ENCODE measurements around the gene SIRPB1.
"Not testable (repeated sequence)": the region's sequence is repeated elsewhere in the genome, so short reads cannot be mapped to it uniquely, and the experiment has no call there.

The SIRPB1 gene

DNA sequence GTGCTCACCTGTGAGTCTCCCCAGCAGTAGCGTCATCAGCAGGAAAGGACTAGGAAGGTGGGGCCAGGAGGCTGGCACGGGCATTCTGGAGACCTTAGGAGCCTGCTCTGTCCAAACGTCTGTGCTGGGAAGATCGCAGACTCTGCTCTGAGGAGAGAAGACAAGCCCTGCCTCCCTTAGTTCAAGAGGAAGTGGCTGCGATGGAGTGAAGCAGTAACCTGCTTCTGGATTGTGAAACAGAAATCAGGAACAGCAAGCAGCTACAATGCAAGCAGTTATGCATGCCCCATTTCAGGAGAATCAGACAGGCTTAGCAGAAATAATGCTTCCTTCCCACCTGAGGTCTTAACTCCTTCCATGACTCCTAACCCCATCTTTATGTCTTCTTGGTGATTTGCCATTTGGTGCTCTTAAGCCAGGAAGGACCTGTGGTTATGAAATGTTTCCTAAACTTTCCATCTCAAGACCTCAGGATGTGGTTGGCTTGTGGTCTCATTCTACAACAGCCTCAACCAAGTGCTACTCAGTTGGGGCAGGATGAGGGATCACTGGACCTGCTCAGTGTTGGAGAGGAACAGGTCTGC, at the start of gene SIRPB1:
Gene SIRPB1, minus strand, starts transcription at position 149 of the 584 bp plus-strand sequence. Its CDS starts 65 bp downstream, at position 84.
- no peak for DNase-seq (ENCODE audit: low spot score)

DNA sequence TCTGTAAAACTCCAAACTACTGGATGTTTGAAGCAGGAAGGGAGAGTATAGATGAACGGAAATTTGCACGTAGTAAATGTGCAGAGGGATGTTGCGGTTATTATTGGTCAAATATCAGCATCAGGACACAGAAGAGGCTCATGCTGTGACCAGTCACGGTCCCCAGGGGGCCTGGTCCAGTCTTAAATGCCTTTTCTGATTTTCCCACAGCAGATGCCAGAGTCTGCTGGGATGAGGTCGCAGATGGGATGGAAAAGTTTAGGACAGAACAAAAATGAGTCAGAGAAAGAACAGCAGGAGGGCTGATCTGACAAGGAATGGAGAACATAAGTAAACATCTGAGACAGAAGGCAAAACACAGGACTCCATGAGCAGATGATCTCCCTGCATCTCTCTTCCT, 49.5 kb upstream of the SIRPB1 start:
- DNase-seq (ENCODE audit: low spot score) = no peak

DNA sequence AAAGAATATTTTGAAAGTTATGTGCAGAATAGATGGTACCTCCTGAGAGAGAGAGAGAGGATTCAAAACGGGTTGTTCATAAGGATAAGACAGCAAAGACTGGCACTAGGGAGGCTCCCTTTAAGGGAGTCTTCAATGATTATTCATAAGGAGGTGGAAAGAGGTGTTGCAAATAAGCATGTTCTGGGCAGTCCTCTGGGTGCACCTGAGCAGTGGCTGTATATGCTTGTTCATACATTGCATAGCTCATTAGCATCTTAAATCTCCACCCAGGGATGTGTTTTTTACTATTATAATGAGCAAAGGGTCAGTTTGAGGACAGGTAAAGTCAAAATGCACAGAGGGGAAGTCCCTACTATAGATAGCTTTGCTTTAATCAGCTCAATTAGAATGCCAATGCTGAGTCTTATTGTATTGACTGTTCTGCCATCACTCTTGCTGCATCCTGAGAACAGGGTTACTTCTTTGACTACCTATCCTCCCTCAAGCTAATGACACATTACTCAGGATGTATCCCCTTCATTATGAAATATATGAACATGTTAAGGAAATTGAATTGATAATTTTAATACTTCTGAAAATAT, 47.8 kb upstream of the SIRPB1 start:
- DNase-seq (ENCODE audit: low spot score) = no peak

DNA sequence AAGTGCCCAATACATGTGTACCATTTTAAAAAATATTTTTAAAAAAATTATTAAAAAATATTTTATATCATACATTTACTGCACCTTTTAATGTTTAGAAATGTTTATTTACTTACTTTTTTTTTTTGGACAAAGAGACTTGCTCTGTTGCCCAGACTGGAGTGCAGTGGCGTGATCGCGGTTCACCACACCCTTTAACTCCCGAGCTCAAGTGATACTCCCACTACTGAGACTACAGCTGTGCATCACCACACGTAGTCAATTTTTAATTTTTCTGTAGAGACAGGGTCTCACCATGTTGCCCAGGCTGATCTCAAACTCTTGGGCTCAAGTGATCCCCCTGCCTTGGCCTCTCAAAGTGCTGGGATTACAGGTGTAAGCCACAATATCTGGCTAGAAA, 47.0 kb upstream of the SIRPB1 start:
- no peak for DNase-seq (ENCODE audit: low spot score)

DNA sequence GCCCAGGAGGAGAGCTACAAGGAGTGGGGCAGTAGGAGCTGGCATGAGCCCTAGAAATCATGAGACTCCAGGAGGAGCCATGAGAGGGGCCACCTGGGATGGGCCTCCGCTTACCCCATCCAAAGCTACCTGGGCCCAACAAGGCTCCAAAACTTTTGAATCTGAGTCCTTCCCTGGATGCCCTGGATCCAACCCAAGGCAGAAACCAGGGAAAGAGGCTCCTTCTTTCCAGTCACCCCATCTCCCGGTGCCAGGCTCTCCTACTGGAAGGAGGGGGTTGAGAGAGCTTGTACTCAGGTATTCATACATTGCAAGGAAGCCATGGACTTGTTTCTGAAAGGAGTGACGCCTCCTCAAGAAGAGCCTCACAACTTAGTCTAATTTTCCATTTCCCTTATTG, 45.5 kb upstream of the SIRPB1 start:
- DNase-seq (ENCODE audit: low spot score) = no peak

DNA sequence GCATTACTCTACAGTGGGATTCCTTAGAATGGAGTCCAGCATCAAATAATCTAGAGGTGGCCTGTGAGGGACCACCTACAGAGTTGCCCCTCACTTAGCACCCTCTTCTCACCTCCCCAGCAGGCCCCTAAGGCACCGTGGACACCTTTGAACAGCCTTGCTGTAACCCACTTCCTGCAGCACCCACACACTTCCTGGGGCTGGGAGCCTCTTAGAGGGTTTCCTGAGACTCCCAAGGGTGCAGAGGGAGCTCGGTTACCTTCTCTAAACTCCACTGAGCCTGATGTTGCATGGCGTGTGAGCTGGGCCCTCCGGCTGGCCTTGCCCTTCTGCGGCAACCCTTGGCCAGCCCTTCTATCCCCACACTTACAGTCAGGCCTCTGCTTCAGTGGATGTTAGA, 45.1 kb upstream of the SIRPB1 start:
- DNase-seq (ENCODE audit: low spot score) = no peak

DNA sequence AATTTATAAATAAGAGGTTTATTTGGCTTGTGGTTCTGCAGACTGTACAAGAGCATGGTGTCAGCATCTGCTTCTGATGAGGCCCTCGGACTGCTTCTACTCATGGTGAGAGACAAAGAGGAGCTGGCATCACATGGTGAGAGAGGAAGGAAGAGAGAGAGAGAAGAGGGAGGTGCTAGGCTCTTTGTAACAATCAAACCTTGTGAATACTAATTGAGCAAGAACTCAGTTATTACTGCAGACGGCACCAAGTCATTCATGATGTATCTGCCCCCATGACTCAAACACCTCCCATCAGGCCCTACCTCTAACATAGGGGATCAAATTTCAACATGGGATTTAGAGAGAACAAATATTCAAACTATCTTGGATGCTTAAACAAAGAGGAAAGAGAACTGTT, 44.1 kb upstream of the SIRPB1 start:
- no peak for DNase-seq (ENCODE audit: low spot score)

DNA sequence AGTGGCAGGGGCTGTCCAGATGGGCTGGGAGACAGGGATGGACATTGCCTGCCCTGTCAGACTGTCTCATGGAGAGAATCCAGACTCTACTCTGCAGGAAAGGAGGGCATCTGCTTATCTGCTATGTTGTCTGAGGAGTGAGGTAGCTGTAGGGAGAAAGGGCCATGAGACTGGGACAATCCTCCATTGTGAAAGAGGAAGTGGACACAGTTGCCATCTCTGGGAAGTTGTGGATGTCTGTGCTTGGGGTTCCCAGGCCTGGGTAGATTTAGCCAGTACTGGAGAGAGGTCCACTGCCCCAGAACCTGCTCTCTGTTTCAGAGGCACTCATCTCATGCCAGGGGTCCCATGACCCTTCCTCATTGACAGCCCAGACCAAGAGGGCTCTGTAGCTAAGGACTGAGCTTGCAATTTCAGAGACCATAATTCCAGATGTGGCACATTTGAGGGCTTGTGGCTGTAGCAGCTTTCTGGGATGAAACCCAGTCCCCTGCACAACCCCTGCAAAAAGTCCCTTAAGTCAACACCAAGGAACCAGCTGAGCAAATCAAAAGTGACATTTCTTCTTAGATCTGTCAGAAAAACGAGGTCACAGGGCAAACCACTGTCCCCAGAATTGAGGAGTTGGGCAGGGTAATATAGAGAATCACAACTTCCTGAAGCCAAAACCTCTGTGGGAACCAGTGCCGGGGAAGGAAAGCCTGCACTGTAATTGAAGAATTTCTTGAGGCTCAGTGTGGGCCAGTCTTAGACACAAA, 41.9 kb upstream of the SIRPB1 start:
- DNase-seq (ENCODE audit: low spot score) = no peak

DNA sequence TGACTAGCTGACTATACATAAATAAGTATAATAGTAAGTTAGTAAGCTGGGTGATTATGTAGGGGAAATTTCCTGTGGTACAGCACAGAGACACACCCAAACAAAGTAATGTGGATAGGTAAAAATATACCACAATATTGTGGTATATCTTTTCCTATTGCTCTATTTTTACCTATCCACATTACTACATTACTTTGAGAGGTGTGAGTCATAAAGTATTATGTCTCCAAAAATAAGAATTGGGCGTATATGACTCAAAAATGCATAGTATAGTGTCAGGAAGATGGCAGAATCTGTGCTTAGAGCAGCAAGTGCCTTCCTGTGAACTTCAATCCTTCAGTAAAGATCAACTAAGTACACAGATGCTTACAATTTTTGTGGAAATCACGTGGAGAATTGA, 40.4 kb upstream of the SIRPB1 start:
- no peak for DNase-seq (ENCODE audit: low spot score)

DNA sequence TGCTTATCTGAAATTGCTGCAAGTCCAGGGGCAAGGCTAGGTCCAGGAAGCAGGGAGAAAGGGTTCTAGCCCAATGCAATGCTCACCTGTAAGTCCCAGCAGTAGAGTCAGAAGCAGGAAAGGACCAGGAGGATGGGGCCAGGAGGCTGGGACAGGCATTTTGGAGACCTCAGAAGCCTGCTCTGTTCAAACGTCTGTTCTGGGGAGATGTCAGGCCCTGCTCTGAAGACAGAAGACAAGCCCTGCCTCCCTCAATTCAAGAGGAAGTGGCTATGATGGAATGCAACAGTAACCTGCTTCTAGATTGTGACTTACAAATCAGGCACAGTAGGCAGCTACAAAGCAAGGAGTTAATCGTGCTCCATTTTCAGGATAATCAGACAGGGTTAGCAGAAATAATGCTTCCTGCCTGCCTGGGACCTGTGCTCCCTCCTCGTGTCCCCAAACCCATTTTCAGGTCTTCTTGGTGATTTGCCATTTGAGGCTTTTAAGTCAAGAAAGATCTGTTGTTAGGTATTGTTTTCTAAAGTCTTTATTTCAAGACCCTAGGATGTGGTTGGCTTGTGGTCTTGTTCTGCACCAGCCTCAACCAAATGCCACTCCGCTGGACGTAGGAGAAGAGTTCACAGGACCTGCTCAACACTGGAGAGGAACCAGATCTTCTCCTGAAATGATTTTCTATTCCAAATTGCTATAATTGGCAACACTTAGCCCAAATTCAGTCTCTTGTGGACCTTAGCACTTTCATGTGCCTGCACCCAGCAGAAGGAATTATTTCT, 37.9 kb upstream of the SIRPB1 start, which contains the start of gene SIRPG:
Gene SIRPG, minus strand, starts transcription at position 224 of the 779 bp plus-strand sequence. Its CDS starts 65 bp downstream, at position 159.
- DNase-seq (ENCODE audit: low spot score) = no peak

DNA sequence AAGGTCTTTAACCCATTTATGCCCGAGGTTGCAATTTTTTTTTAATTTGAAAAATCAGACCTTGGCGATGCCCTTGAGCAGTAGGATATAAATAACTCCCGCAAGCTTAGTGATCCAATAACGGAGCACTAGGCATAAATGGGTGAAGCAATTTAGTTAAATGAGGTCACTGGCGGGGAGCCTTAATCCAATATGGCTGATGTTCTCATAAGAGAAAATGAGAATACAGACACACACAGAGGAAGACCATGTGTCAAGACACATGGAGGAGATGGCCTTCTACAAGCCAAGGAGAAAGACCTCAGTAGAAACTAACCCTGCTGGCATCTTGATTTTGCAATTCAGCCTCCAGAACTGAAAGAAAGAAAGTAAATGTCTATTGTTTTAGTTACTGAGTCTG, 37.0 kb upstream of the SIRPB1 start:
- DNase-seq (ENCODE audit: low spot score) = no peak

DNA sequence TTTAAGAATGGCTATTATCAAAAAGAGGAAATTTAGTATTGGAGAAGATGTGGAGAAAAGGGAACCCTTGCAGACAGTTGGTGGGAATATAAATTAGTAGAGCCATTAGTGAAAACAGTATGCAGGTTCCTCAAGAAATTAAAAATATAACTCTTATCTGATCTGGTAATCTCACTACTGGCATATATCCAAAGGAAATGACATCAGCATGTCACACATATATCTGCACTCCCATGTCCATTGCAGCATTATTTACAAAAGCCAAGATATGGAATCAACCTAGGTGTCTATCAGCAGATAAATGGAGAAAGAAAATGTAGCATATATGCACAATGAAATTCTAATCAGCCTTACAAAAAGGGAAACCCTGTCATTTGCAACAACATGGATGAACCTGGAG, 35.2 kb upstream of the SIRPB1 start:
- DNase-seq (ENCODE audit: low spot score) = no peak

DNA sequence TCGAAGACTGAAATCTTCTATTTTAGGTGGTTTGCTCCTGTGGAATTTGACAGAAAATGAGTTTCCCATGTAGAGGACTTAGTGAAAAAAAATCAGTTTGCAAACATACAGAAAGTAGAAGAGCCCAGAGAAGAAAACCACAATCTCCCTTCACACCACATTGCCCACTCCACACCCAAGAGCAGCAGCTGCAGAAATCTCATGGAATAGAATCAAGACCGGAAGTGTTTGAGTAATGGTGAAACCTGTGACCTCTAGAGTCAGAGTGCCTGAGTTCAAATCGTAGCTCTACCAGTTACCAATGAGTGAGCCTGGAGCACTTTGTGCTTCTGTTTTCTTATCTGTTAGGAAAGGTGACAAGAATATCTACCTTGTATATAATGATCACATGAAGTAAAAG, 33.2 kb upstream of the SIRPB1 start:
- DNase-seq (ENCODE audit: low spot score) = no peak

DNA sequence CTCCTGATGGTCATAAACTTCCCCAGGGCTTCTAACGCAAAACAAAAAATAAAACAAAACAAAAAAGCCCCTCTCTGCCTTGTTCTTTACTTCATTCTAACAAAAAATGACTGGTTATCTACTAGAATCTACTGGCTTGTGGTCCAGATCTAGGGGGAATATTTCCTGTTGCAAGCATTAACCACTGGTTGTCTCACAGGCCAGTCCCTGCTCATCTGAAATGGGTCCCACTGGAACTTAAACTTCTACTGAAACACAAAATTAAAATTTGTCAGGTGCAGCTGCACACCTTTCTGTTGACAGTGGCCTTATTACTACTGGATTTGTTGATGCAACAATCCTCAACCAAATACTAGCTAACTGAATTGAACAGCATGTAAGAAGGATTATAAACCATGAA, 32.3 kb upstream of the SIRPB1 start:
- DNase-seq (ENCODE audit: low spot score) = no peak

DNA sequence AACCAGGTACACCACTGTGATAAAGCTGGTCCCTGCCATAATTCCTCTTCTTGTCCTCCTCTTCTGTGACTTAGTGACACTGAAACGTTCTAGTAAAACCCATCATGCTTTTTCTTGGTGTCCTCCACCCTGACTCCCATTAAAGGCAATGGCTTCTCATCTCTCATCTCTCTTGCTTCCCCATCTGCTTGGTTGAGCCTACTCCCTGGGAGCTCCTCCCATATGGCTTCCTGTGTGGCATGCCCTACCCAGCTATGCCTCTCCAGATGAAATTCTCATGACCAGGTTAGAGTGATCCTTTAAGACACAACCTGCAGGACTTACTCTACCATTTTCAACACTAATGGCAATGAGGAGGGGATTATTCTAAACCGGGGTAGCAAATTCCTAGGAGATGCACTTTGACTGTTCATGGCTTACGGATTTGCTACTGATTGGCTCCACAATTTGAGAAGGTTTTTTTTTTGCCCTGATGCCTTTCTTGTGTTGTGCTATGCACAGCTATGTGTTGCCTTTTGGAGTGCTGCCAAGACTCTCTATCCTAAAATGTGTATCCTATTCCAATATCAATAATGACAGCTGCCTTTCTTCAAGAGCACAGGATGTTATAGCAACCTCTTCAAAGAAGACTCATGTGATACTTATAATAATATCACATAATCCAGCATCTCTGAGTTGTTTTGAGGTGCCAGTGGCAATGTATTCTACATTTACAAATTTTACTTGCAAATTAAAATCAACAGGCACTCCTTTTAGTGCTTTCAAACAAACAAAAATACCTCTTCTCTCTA, 31.7 kb upstream of the SIRPB1 start:
- DNase-seq (ENCODE audit: low spot score) = no peak

DNA sequence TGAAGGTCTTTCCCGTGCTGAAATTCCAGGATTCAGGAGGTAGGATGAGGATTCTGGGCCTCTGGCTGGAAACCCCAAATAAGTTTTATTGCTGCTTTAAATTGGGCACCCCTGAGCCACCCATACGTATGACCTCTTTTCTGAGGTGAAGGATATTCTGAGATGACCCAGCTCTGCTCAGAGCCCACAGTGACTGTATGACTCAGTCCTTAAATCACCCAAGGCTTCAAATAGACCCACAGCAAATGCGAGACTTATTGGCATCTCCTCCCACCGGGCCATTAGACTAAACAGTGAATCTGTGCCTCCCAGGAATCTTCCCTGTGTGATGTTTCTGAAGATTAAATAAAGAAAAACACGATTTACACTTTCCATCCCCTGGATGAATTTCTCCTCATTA, 28.3 kb upstream of the SIRPB1 start:
- DNase-seq (ENCODE audit: low spot score) = no peak

DNA sequence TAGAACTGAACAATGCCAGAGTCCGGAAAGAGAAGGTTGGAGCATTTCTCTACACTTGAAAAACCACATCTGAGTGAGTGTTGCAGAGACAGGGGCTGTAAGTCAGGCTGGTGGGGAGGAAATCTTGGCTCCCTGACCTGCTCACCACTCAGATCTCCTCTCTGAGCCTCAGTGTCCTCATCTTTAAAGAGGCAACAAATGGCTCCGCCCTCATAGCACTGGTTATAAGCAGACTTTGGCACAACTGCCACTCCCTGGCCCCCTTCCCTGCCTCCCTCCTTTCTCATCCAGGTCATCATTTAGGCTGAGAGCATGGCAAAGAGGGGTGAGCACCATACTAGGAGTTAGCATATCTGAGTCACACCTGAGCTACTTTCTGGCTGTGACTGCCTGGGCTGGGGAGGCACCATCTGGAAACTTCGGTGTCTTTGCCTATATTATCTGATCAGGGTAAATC, 27.2 kb upstream of the SIRPB1 start:
- DNase-seq (ENCODE audit: low spot score) = no peak

DNA sequence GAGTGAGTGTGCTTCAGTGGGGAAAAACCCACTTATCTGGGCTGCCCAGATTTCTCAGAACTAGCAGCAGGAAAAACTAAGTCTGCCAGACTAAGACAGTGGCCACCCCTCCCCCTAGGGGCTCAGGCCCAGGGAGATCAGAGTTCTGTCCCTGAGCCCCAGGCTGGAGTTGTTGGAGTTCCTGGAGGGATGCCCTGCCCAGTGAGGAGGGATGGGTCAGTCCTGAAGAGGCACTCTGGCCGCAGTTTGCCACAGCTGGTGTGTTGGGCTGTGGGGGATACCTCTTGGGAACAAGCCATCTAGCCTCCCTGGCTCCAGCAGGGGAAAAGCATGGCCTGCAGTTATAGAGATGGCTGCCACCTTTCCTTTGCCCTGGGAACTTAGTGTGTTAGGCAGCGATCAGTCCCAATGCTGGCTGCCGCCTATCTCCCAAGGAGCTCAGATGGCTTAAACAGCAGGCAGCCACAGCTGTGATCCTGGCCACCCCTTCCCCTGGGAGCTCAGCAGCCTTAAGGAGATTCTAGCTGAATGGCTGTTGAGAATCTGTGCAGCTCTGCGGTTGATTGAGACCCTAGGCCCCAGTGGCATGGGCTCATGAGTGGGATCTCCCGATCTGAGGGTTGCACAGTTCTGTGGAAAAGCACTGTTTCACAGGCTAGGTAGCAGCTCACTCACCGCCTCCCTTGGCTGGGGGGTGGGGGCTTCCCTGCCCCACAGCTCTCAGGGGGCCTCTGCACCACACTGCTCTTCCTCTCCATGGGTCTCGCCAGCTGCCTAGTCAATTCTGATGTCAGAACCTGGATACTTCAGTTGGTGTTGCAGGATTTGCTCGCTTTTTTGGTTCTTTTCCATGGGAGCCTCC, 24.5 kb upstream of the SIRPB1 start:
- DNase-seq (ENCODE audit: low spot score) = peak; percentile 54

DNA sequence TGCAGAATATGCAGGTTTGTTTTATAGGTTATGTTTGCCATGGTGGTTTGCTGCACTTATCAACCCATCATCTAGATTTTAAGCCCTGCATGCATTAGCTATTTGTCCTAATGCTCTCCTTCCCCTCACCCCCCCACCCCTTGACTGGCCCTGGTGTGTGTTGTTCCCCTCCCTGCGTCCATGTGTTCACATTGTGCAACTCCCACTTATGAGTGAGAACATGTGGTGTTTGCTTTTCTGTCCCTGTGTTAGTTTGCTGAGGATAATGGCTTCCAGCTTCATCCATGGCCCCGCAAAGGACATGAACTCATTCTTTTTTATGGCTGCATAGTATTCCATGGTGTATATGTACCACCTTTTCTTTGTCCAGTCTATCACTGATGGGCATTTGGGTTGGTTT, 18.8 kb upstream of the SIRPB1 start:
- DNase-seq (ENCODE audit: low spot score) = not testable (repeated sequence)

DNA sequence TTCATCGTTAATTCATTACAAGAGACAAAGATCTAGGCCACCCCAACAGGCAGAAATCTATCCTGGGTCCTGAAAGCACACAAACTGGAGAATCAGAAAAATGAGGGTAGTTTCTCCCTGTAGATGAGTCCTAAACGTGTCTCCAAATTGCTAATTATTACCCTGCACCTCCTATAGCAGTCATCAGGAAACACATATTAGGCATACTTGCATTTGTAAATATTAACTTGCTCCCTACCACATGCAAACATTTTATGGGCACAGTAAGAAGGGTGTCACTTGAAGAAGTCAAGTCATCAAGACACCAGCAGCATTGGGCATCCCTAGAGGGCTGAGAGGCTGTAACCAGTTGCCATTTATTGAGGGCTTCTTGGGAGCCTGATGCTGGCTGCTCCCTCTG, 17.9 kb upstream of the SIRPB1 start:
- DNase-seq (ENCODE audit: low spot score) = no peak

DNA sequence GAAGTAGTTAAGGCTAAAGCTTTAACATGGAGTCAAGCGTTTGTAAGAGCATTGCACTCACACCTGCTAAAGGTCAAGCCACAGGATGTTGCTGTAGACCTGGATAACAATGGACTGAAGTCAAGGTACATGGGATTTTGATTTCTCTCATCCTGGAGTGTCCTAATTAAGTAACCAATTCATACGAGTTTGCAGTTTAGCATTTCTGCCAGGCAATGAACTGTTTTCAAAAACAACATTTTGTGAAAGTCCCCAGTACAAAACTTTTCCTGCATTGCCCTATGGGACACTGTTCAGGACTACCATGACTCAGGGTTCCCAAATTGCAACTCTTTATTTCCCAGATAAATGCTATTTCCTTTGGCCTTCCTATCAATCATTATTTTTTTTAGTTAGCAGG, 17.4 kb upstream of the SIRPB1 start:
- no peak for DNase-seq (ENCODE audit: low spot score)
